IMR-90 (cell line): ENCODE data around the gene SOWAHC. TPM values are rescaled to one million over a fixed set of nuclear protein-coding genes. Genes with fewer than 3 reads are reported as not detected.

Source experiments
- ATAC-seq: fragments of 200-7000 bp; cut with Tn5 transposase; 2 replicates; pipeline ENCODE4 v1.9.1; 2020; ENCODE audit warnings: low read depth, mild to moderate bottlenecking, moderate library complexity
- BruUV-seq: library from RNA; stranded (reverse); fragments of 400-500 nt; replicated peaks from 2 replicates; lab custom pipeline; 2021; lab: Mats Ljungman, UMichigan
- CTCF ChIA-PET: fragments of 300-600 bp; formaldehyde crosslinking; extraction: SDS; loops from one replicate; lab custom pipeline; 2021; ENCODE audit warnings: antibody characterized with exemption; lab: Yijun Ruan, JAX
- POLR2A ChIA-PET: fragments of 300-600 bp; sonication (Branson Sonifier 250); formaldehyde crosslinking; loops from one replicate; lab custom pipeline; 2022; ENCODE audit warnings: antibody characterized with exemption; ENCODE audit not compliant: unreplicated experiment; lab: Charles Lee
- DNase-seq: peaks from one replicate; pipeline ENCODE4 v3.0.0; 2013
- H2AFZ ChIP-seq: replicated peaks from 2 replicates; pipeline ENCODE3; 2013; ENCODE audit warnings: low read length, mild to moderate bottlenecking; ENCODE audit not compliant: poor library complexity
- H2AK5ac ChIP-seq: 2 replicates; pipeline ENCODE4 v1.6.1; 2013; ENCODE audit warnings: low read depth, low read length, inconsistent platforms
- H2AK9ac ChIP-seq: replicated peaks from 2 replicates; pipeline ENCODE3; 2013; ENCODE audit warnings: mild to moderate bottlenecking, low read depth, low read length, moderate library complexity; ENCODE audit not compliant: poor library complexity
- H2BK120ac ChIP-seq: 2 replicates; pipeline ENCODE4 v1.6.1; 2013; ENCODE audit warnings: low read depth, low read length, inconsistent platforms
- H2BK15ac ChIP-seq: 3 replicates; pipeline ENCODE4 v1.6.1; 2013; ENCODE audit warnings: low read depth, low read length, inconsistent platforms
- H2BK20ac ChIP-seq: 2 replicates; pipeline ENCODE4 v1.6.1; 2013; ENCODE audit warnings: low read depth, mild to moderate bottlenecking, inconsistent platforms, low read length, moderate library complexity
- H2BK5ac ChIP-seq: 2 replicates; pipeline ENCODE4 v1.6.1; 2013; ENCODE audit warnings: mild to moderate bottlenecking, low read depth, low read length, inconsistent platforms; ENCODE audit not compliant: poor library complexity, severe bottlenecking
- H3K14ac ChIP-seq: replicated peaks from 2 replicates; pipeline ENCODE4 v1.6.1; 2013; ENCODE audit warnings: low read depth, low read length, inconsistent platforms
- H3K18ac ChIP-seq: 2 replicates; pipeline ENCODE4 v1.6.1; 2013; ENCODE audit warnings: low read depth, low read length, control low read depth
- H3K23ac ChIP-seq: 2 replicates; pipeline ENCODE4 v1.6.1; 2013; ENCODE audit warnings: low read depth, low read length, inconsistent platforms
- H3K27ac ChIP-seq: 2 replicates; pipeline ENCODE4 v1.5.1; 2013; ENCODE audit warnings: mild to moderate bottlenecking, control low read depth, low read length; ENCODE audit not compliant: insufficient read depth
- H3K27me3 ChIP-seq: 2 replicates; pipeline ENCODE4 v1.6.1; 2013; ENCODE audit warnings: low read length; ENCODE audit not compliant: control insufficient read depth, insufficient read depth
- H3K36me3 ChIP-seq: 2 replicates; pipeline ENCODE4 v1.6.1; 2013; ENCODE audit warnings: low read length, mixed read lengths; ENCODE audit not compliant: control insufficient read depth, insufficient read depth
- H3K4ac ChIP-seq: 2 replicates; pipeline ENCODE4 v1.6.1; 2013; ENCODE audit warnings: low read depth, low read length, inconsistent platforms
- H3K4me1 ChIP-seq: 2 replicates; pipeline ENCODE4 v1.6.1; 2013; ENCODE audit warnings: low read length, mixed read lengths; ENCODE audit not compliant: control insufficient read depth, insufficient read depth
- H3K4me2 ChIP-seq: 2 replicates; pipeline ENCODE4 v1.6.1; 2013; ENCODE audit warnings: low read depth, mild to moderate bottlenecking, control low read depth, low read length, moderate library complexity
- H3K4me3 ChIP-seq: 2 replicates; pipeline ENCODE4 v1.5.1; 2013; ENCODE audit warnings: low read depth, mild to moderate bottlenecking, control low read depth, low read length, moderate library complexity; ENCODE audit not compliant: insufficient read depth
- H3K56ac ChIP-seq: 2 replicates; pipeline ENCODE4 v1.6.1; 2013; ENCODE audit warnings: low read length, inconsistent platforms; ENCODE audit not compliant: insufficient read depth; ENCODE audit errors: extremely low read depth
- H3K79me1 ChIP-seq, 2 experiments: 2 replicates each; pipeline ENCODE4 v1.6.1; 2013; ENCODE audit warnings: low read length in 2 of 2, inconsistent platforms in 1 of 2, low read depth in 1 of 2
- H3K9ac ChIP-seq: 2 replicates; pipeline ENCODE4 v1.6.1; 2013; ENCODE audit warnings: low read depth, low read length, control low read depth
- H3K9me1 ChIP-seq: 2 replicates; pipeline ENCODE4 v1.6.1; 2013; ENCODE audit warnings: low read length, inconsistent platforms; ENCODE audit not compliant: insufficient read depth
- H3K9me3 ChIP-seq: 2 replicates; pipeline ENCODE4 v1.6.1; 2013; ENCODE audit warnings: low read length; ENCODE audit not compliant: control insufficient read depth, insufficient read depth
- H4K20me1 ChIP-seq: 2 replicates; pipeline ENCODE4 v1.6.1; 2013; ENCODE audit warnings: low read length, inconsistent platforms; ENCODE audit not compliant: insufficient read depth
- H4K5ac ChIP-seq: 2 replicates; pipeline ENCODE4 v1.6.1; 2013; ENCODE audit warnings: mild to moderate bottlenecking, low read depth, low read length, control low read depth
- H4K8ac ChIP-seq, 2 experiments: 2 replicates each; pipeline ENCODE4 v1.6.1; 2013; ENCODE audit warnings: low read depth in 2 of 2, low read length in 2 of 2, control low read depth in 1 of 2, inconsistent platforms in 1 of 2
- H4K91ac ChIP-seq: 2 replicates; pipeline ENCODE4 v1.6.1; 2013; ENCODE audit warnings: low read depth, low read length, inconsistent platforms; ENCODE audit not compliant: insufficient read depth
- BHLHE40 ChIP-seq: fragments of 150-350 bp; IDR thresholded peaks from 2 replicates; pipeline ENCODE4 v1.6.1; 2016; ENCODE audit warnings: mild to moderate bottlenecking, low read depth, low read length
- CEBPB ChIP-seq: IDR thresholded peaks from 2 replicates; pipeline ENCODE4 v1.6.1; 2012; ENCODE audit warnings: low read depth, low read length, improper control_type of control experiment
- CHD1 ChIP-seq: IDR thresholded peaks from 2 replicates; pipeline ENCODE4 v1.6.1; 2012; ENCODE audit warnings: low read depth, low read length, improper control_type of control experiment
- CTCF ChIP-seq: conservative IDR thresholded peaks from 2 replicates; pipeline ENCODE4 v1.5.1; 2012; ENCODE audit warnings: mild to moderate bottlenecking, low read depth, low read length, improper control_type of control experiment
- ELK1 ChIP-seq: fragments of 150-350 bp; IDR thresholded peaks from 2 replicates; pipeline ENCODE4 v1.6.1; 2016; ENCODE audit warnings: low read depth, mild to moderate bottlenecking, low read length, moderate library complexity, borderline replicate concordance
- FOS ChIP-seq: fragments of 150-350 bp; IDR thresholded peaks from 2 replicates; pipeline ENCODE4 v1.6.1; 2016; ENCODE audit warnings: low read depth, low read length
- MAFK ChIP-seq: IDR thresholded peaks from 2 replicates; pipeline ENCODE4 v1.6.1; 2012; ENCODE audit warnings: low read depth, low read length, improper control_type of control experiment
- MAZ ChIP-seq: IDR thresholded peaks from 2 replicates; pipeline ENCODE4 v1.6.1; 2012; ENCODE audit warnings: low read depth, mild to moderate bottlenecking, low read length, improper control_type of control experiment, moderate library complexity, borderline replicate concordance
- MXI1 ChIP-seq: IDR thresholded peaks from 2 replicates; pipeline ENCODE4 v1.6.1; 2012; ENCODE audit warnings: low read depth, mild to moderate bottlenecking, low read length, moderate library complexity, borderline replicate concordance
- NFE2L2 ChIP-seq: fragments of 150-350 bp; IDR thresholded peaks from 2 replicates; pipeline ENCODE4 v1.6.1; 2016; ENCODE audit warnings: low read depth, mild to moderate bottlenecking, low read length
- POLR2A ChIP-seq: IDR thresholded peaks from 2 replicates; pipeline ENCODE4 v1.6.1; 2012; ENCODE audit warnings: mild to moderate bottlenecking, low read depth, low read length
- RAD21 ChIP-seq: IDR thresholded peaks from 2 replicates; pipeline ENCODE4 v1.6.1; 2012; ENCODE audit warnings: low read length, improper control_type of control experiment
- RCOR1 ChIP-seq: IDR thresholded peaks from 2 replicates; pipeline ENCODE4 v1.6.1; 2012; ENCODE audit warnings: mild to moderate bottlenecking, low read length, improper control_type of control experiment; ENCODE audit not compliant: insufficient replicate concordance
- RFX5 ChIP-seq: IDR thresholded peaks from 2 replicates; pipeline ENCODE4 v1.8.0; 2012; ENCODE audit warnings: low read depth, mild to moderate bottlenecking, low read length, moderate library complexity
- SMC3 ChIP-seq: fragments of 150-350 bp; IDR thresholded peaks from 2 replicates; pipeline ENCODE4 v1.6.1; 2016; ENCODE audit warnings: low read depth, mild to moderate bottlenecking, antibody characterized with exemption, low read length, moderate library complexity
- WGBS, 2 experiments: methylation state at CpG; one replicate each; pipeline versions ENCODE4 v1.1.5 to v1.1.7; 2013; ENCODE audit warnings: missing lambda C conversion rate in 2 of 2; ENCODE audit not compliant: insufficient read length in 1 of 2; ENCODE audit errors: extremely low coverage in 2 of 2; 5-methylcytosine and 5-hydroxymethylcytosine counted together
- dilution Hi-C: fragments of 300-500 bp; cut with HindIII; formaldehyde crosslinking; loops from one replicate; pipeline ENCODE4 v1.14.3; 2018; ENCODE audit warnings: low sequenced_read_pairs; ENCODE audit not compliant: unreplicated experiment
- in situ Hi-C: fragments of 300-500 bp; cut with MboI; formaldehyde crosslinking; loops from 3 replicates; pipeline ENCODE4 v1.14.3; 2019; ENCODE audit warnings: low sequenced_read_pairs, inconsistent platforms, mixed read lengths
- intact Hi-C: fragments of 100-400 bp; cut with micrococcal nuclease; formaldehyde crosslinking; loops from 2 replicates; pipeline ENCODE4 v1.10.0; 2022
- polyA plus RNA-seq, 3 experiments: library from polyadenylated mRNA; depleted of rRNA; stranded (reverse); fragments of >200 nt; gene quantifications; 2 replicates each; pipeline ENCODE4 v1.2.3, GENCODE V29; 2012; ENCODE audit warnings: low replicate concordance in 1 of 3
- total RNA-seq: library from RNA; depleted of rRNA; stranded (reverse); fragments of >200 nt; gene quantifications from 2 replicates; pipeline ENCODE4 v1.2.3, GENCODE V29; 2012
- TF ChIP-seq, protein P1 (sequence below): fragments of 150-350 bp; IDR thresholded peaks from 2 replicates; pipeline ENCODE4 v1.6.1; 2017; ENCODE audit warnings: mild to moderate bottlenecking, antibody characterized with exemption, low read length, low read depth

The SOWAHC gene
- total and polyA plus RNA-seq, 2 of the 4 experiments (the other 2 are of a cell fraction), result 3.2 to 4.8 TPM

GRCh38 chr2:109602617-109603188 is 11.5 kb upstream of the SOWAHC start:
- in situ Hi-C loops (no loop called here), intact Hi-C loops (no loop called here), dilution Hi-C loops (no loop called here)
- no peak overlapping the region for H2AFZ ChIP-seq
- BruUV-seq, result no TSS peak
- H3K14ac ChIP-seq, result no peak overlapping the region
- no peak overlapping the region for H4K5ac ChIP-seq
- H2BK15ac ChIP-seq, result no peak overlapping the region
- H4K91ac ChIP-seq, result no peak overlapping the region
- no peak overlapping the region for H2BK120ac ChIP-seq
- POLR2A ChIA-PET, result no interaction called here
- H3K4me3 ChIP-seq, result no peak overlapping the region
- no peak overlapping the region for H3K23ac ChIP-seq
- no peak overlapping the region for H2AK5ac ChIP-seq
- peaks cover 21% of the 10 kb centered on the region for H3K9me1 ChIP-seq
- H3K27ac ChIP-seq, result no peak overlapping the region
- H3K4me2 ChIP-seq, result no peak overlapping the region
- no peak overlapping the region for H2BK5ac ChIP-seq
- DNase-seq, result no peak
- peaks cover 22% of the 10 kb centered on the region for H4K20me1 ChIP-seq
- no peak overlapping the region for H4K8ac ChIP-seq
- H3K27me3 ChIP-seq, result no peaks in the 10 kb centered on the region
- no peak overlapping the region for H2AK9ac ChIP-seq
- TF ChIP-seq POLR2A (no peak), CEBPB (no peak), ELK1 (no peak), MAZ (no peak), RFX5 (no peak), SMC3 (no peak), RCOR1 (no peak), MAFK (no peak), CHD1 (no peak), CTCF (no peak), MXI1 (no peak), RAD21 (no peak), FOS (no peak), BHLHE40 (no peak), NFE2L2 (no peak)
- TF ChIP-seq, protein P1, sequence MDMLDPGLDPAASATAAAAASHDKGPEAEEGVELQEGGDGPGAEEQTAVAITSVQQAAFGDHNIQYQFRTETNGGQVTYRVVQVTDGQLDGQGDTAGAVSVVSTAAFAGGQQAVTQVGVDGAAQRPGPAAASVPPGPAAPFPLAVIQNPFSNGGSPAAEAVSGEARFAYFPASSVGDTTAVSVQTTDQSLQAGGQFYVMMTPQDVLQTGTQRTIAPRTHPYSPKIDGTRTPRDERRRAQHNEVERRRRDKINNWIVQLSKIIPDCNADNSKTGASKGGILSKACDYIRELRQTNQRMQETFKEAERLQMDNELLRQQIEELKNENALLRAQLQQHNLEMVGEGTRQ, result no peak
- H3K9me3 ChIP-seq, result no peaks in the 10 kb centered on the region
- ATAC-seq, result no peak
- CTCF ChIA-PET, result interaction anchor here (0.7 kb wide), 1 partner anchor 70 kb away, joined by 5 read pairs; no protein-coding TSS in a partner anchor
- H3K79me1 ChIP-seq, result peaks cover 15 to 62% of the 10 kb centered on the region in 2 experiments
- no peak overlapping the region for H3K56ac ChIP-seq
- H3K9ac ChIP-seq, result no peak overlapping the region
- no peak overlapping the region for H3K18ac ChIP-seq
- H3K4me1 ChIP-seq, result peaks cover 13% of the 10 kb centered on the region
- no CpG with 5 or more reads among the region's 3 CpGs for WGBS, 2 experiments
- no peaks in the 10 kb centered on the region for H3K36me3 ChIP-seq
- no peak overlapping the region for H3K4ac ChIP-seq
- no peak overlapping the region for H2BK20ac ChIP-seq
